ENCODE measurements around the gene SAMD11.
"Not testable (repeated sequence)": the region's sequence is repeated elsewhere in the genome, so short reads cannot be mapped to it uniquely, and the experiment has no call there.

The SAMD11 gene

GRCh38 chr1:984476-984814 lies 60.7 kb downstream of the SAMD11 start:
- H2AFZ ChIP-seq (ENCODE audit: low read depth, low read length) = no peak overlapping the region
- peaks cover 2% of the 10 kb centered on the region for H3K9me3 ChIP-seq (ENCODE audit: low read length)
- H3K4me3 ChIP-seq (ENCODE audit: low read length) = no peak overlapping the region
- no peaks in the 10 kb centered on the region for H3K36me3 ChIP-seq (ENCODE audit: insufficient read depth, low read length)
- peaks cover 20% of the 10 kb centered on the region for H3K27me3 ChIP-seq (ENCODE audit: insufficient read depth, low read length)
- H3K4me1 ChIP-seq (ENCODE audit: insufficient read depth, low read length) = peaks cover 2% of the 10 kb centered on the region

- Histone ChIP-seq H3K9me3 (ENCODE audit: low read length) (no peaks in the 10 kb centered on the region), H3K27me3 (ENCODE audit: insufficient read depth, low read length) (peaks cover 20% of the 10 kb centered on the region), H3K4me1 (ENCODE audit: insufficient read depth, low read length) (peaks cover 2% of the 10 kb centered on the region), H3K4me3 (ENCODE audit: low read length) (no peak overlapping the region), H2AFZ (ENCODE audit: low read depth, low read length) (no peak overlapping the region), H3K36me3 (ENCODE audit: insufficient read depth, low read length) (no peaks in the 10 kb centered on the region)
Measured at GRCh38 chr1:985126-985525, 61.4 kb downstream of the SAMD11 start.

DNA sequence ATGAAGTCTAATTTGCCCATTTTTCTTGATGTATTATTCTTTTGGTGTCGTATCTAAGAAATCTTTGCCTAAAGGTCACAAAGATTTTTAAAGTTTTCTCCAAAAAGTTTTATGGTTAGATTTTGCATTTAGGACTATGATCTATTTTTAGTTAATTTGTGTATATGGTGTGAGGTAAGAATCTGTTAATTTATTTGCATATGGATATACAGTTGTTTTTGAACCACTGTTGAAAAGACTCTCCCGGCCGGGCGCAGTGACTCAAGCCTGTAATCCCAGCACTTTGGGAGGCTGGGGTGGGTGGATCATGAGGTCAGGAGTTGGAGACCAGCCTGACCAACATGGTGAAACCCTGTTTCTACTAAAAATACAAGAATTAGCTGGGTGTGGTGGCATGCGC lies 64.3 kb downstream of the SAMD11 start:
- not testable (repeated sequence) for H3K9me3 ChIP-seq (ENCODE audit: low read length); H3K36me3 ChIP-seq (ENCODE audit: insufficient read depth, low read length); H3K27me3 ChIP-seq (ENCODE audit: insufficient read depth, low read length); H2AFZ ChIP-seq (ENCODE audit: low read depth, low read length); H3K4me1 ChIP-seq (ENCODE audit: insufficient read depth, low read length); H3K4me3 ChIP-seq (ENCODE audit: low read length)

- H3K4me3 ChIP-seq (ENCODE audit: low read length); H3K27me3 ChIP-seq (ENCODE audit: insufficient read depth, low read length): not testable (repeated sequence)
Measured at GRCh38 chr1:991275-991674, 67.6 kb downstream of the SAMD11 start.

GRCh38 chr1:991895-992294 lies 68.2 kb downstream of the SAMD11 start:
- Histone ChIP-seq H3K9me3 (ENCODE audit: low read length) (peaks cover 11% of the 10 kb centered on the region), H3K27me3 (ENCODE audit: insufficient read depth, low read length) (no peaks in the 10 kb centered on the region), H3K4me1 (ENCODE audit: insufficient read depth, low read length) (peaks cover 5% of the 10 kb centered on the region), H3K36me3 (ENCODE audit: insufficient read depth, low read length) (no peaks in the 10 kb centered on the region), H3K4me3 (ENCODE audit: low read length) (no peak overlapping the region), H2AFZ (ENCODE audit: low read depth, low read length) (no peak overlapping the region)

More at GRCh38 chr1:991275-991674, 67.6 kb downstream of the SAMD11 start:
- not testable (repeated sequence) for H3K36me3 ChIP-seq (ENCODE audit: insufficient read depth, low read length); H2AFZ ChIP-seq (ENCODE audit: low read depth, low read length); H3K4me1 ChIP-seq (ENCODE audit: insufficient read depth, low read length)
- peaks cover 11% of the 10 kb centered on the region for H3K9me3 ChIP-seq (ENCODE audit: low read length)

DNA sequence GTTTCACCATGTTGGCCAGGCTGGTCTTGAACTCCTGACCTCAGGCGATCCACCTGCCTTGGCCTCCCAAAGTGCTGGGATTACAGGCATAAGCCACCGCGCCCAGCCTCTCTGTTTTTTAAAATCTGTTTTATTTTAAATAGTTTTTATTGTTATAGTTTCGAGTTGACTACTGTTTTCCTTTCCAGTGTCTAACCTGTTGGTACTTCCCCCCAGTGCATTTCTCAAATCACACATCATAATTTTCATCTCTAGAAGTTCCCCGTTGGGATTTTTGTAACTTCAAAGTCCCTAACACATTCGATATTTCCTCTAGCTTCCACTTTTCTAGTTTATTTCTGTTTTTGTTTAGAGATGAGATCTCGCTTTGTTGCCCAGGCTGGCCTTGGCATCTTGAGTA lies 68.6 kb downstream of the SAMD11 start:
- no peak overlapping the region for H3K4me3 ChIP-seq (ENCODE audit: low read length)

GRCh38 chr1:993379-993995 lies 69.8 kb downstream of the SAMD11 start:
- Histone ChIP-seq H2AFZ (ENCODE audit: low read depth, low read length) (no peak overlapping the region), H3K9me3 (ENCODE audit: low read length) (peaks cover 11% of the 10 kb centered on the region), H3K27me3 (ENCODE audit: insufficient read depth, low read length) (no peaks in the 10 kb centered on the region), H3K4me3 (ENCODE audit: low read length) (no peak overlapping the region), H3K36me3 (ENCODE audit: insufficient read depth, low read length) (peaks cover 3% of the 10 kb centered on the region), H3K4me1 (ENCODE audit: insufficient read depth, low read length) (peaks cover 21% of the 10 kb centered on the region)

More for the DNA sequence above, 68.6 kb downstream of the SAMD11 start:
- H3K36me3 ChIP-seq (ENCODE audit: insufficient read depth, low read length) = no peaks in the 10 kb centered on the region
- peaks cover 11% of the 10 kb centered on the region for H3K9me3 ChIP-seq (ENCODE audit: low read length)
- no peak overlapping the region for H2AFZ ChIP-seq (ENCODE audit: low read depth, low read length)
- no peaks in the 10 kb centered on the region for H3K27me3 ChIP-seq (ENCODE audit: insufficient read depth, low read length)
- H3K4me1 ChIP-seq (ENCODE audit: insufficient read depth, low read length) = peaks cover 9% of the 10 kb centered on the region

Data from neuron (in vitro differentiated cells).